Endodermal cell (in vitro differentiated cells): ENCODE measurements around the gene MARCOL. TPM values are rescaled to one million over a fixed set of nuclear protein-coding genes. Genes with fewer than 3 reads are reported as not detected.

Source experiments
- DNase-seq: peaks from one replicate; pipeline ENCODE4 v3.0.0-alpha.2; 2017
- H3K27ac ChIP-seq: 2 replicates; pipeline ENCODE4 v1.5.1; 2013; ENCODE audit warnings: mild to moderate bottlenecking, low read depth, low read length, moderate library complexity
- H3K27me3 ChIP-seq: 2 replicates; pipeline ENCODE4 v1.6.1; 2013; ENCODE audit warnings: mild to moderate bottlenecking, low read length, moderate library complexity; ENCODE audit not compliant: insufficient read depth, control insufficient read depth, poor library complexity, severe bottlenecking
- H3K36me3 ChIP-seq: 2 replicates; pipeline ENCODE4 v1.7.0; 2013; ENCODE audit warnings: mild to moderate bottlenecking, low read length, moderate library complexity; ENCODE audit not compliant: control insufficient read depth, insufficient read depth
- H3K4me1 ChIP-seq: one replicate; pipeline ENCODE4 v1.7.0; 2013; ENCODE audit warnings: low read length; ENCODE audit not compliant: control insufficient read depth, insufficient read depth
- H3K4me3 ChIP-seq: 2 replicates; pipeline ENCODE4 v1.5.1; 2013; ENCODE audit warnings: mild to moderate bottlenecking, low read length, moderate library complexity
- H3K9ac ChIP-seq: 2 replicates; pipeline ENCODE4 v1.6.1; 2013; ENCODE audit warnings: mild to moderate bottlenecking, low read length, moderate library complexity; ENCODE audit not compliant: poor library complexity, severe bottlenecking; ENCODE audit errors: extremely low read depth
- H3K9me3 ChIP-seq: 2 replicates; pipeline ENCODE4 v1.6.1; 2013; ENCODE audit warnings: mild to moderate bottlenecking, low read length, moderate library complexity; ENCODE audit not compliant: control insufficient read depth
- H3K27ac Mint-ChIP-seq: 2 replicates; pipeline ENCODE4 v1.8.0; 2020; ENCODE audit warnings: mixed read lengths
- H3K27me3 Mint-ChIP-seq: 2 replicates; pipeline ENCODE4 v1.8.0; 2021; ENCODE audit warnings: mild to moderate bottlenecking, mixed read lengths; ENCODE audit not compliant: insufficient read depth
- H3K36me3 Mint-ChIP-seq: 2 replicates; pipeline ENCODE4 v1.8.0; 2020; ENCODE audit warnings: low read depth, mixed read lengths
- H3K4me1 Mint-ChIP-seq: 2 replicates; pipeline ENCODE4 v1.8.0; 2020; ENCODE audit warnings: mixed read lengths
- H3K4me3 Mint-ChIP-seq: 2 replicates; pipeline ENCODE4 v1.8.0; 2020; ENCODE audit warnings: mild to moderate bottlenecking, moderate library complexity, mixed read lengths
- H3K9me3 Mint-ChIP-seq: 2 replicates; pipeline ENCODE4 v1.8.0; 2020; ENCODE audit warnings: mild to moderate bottlenecking, mixed read lengths
- CTCF ChIP-seq: fragments of 200-600 bp; sonication (generic); conservative IDR thresholded peaks from 2 replicates; pipeline ENCODE4 v1.5.0; 2021; ENCODE audit warnings: antibody characterized with exemption, mild to moderate bottlenecking
- WGBS, 2 experiments: methylation state at CpG; one replicate each; pipeline versions ENCODE4 v1.1.5 to v1.1.7; 2013; ENCODE audit warnings: missing lambda C conversion rate in 2 of 2, mixed read lengths in 1 of 2; ENCODE audit not compliant: insufficient coverage in 1 of 2, insufficient read length in 1 of 2; 5-methylcytosine and 5-hydroxymethylcytosine counted together
- total RNA-seq, 2 donors: library from RNA; stranded (reverse); fragmentation: NEBNext Ultra II Directional in 1 of 2; extraction: Animal tissue kit (Norgen Biotek cat#: 25700) in 1 of 2; gene quantifications; 2 replicates in 1 of 2; 3 replicates in 1 of 2; pipeline ENCODE4 v1.2.1, GENCODE V29; 2021

MARCOL gene
- total RNA-seq, 2 donors from 2014 or later: not detected

- Histone ChIP-seq H3K9ac (no peak overlapping the region), H3K36me3 (no peaks in the 10 kb centered on the region), H3K9me3 (no peaks in the 10 kb centered on the region), H3K4me3 (no peak overlapping the region), H3K27ac (no peak overlapping the region), H3K4me1 (no peaks in the 10 kb centered on the region), H3K27me3 (no peaks in the 10 kb centered on the region)
- no peaks in the 10 kb centered on the region for H3K36me3 Mint-ChIP-seq
- no peaks in the 10 kb centered on the region for H3K27me3 Mint-ChIP-seq
- TF ChIP-seq CTCF: no peak
- H3K4me1 Mint-ChIP-seq: no peaks in the 10 kb centered on the region
- H3K4me3 Mint-ChIP-seq: peak overlapping the region; percentile 62
- H3K9me3 Mint-ChIP-seq: peaks cover 9% of the 10 kb centered on the region
- 88 to 100% methylated on average over 5 to 6 of the region's 7 CpGs for WGBS, 2 experiments
- no peak for DNase-seq
- peak overlapping the region; percentile 95 for H3K27ac Mint-ChIP-seq
Observed at GRCh38 chr5:148230240-148230639, 8.1 kb upstream of the MARCOL start.

DNA sequence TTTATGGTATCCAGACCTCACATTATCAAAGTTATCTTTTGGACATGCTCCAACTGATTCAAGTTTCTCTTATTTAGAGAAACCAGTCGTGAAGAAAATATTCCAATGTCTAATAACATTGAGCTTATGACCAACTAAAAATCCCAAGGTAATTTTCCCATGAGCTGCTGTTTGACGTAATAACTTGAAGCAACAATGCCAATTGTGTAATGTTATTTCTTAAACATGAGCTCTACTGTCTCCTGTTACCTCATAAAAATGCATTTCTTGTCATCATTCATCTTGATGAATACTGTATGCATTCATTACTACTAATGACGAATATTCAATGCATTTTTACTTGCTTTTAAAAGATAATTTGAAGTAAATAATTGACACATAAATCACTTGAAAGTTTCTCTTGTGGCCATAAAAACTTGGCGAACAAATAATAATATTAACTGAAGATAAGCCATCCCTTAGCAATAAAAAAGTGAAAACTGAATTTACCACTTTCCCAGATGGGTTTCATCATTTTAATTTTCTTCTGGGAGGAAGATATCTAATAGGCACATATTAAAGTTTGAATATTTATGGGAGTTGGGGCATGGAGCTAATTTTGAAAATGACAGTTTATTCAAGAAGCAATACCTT lies 424 bp upstream of the MARCOL start:
- H3K9ac ChIP-seq: no peak overlapping the region
- TF ChIP-seq CTCF: no peak
- no peak overlapping the region for H3K27ac Mint-ChIP-seq
- H3K4me3 Mint-ChIP-seq: no peak overlapping the region
- H3K27me3 Mint-ChIP-seq: peaks cover 21% of the 10 kb centered on the region
- DNase-seq: no peak
- no peaks in the 10 kb centered on the region for H3K9me3 Mint-ChIP-seq
- H3K4me1 Mint-ChIP-seq: no peaks in the 10 kb centered on the region
- H3K4me1 ChIP-seq: no peaks in the 10 kb centered on the region
- 78 to 95% methylated on average over 2 to 3 of the region's 4 CpGs for WGBS, 2 experiments
- no peak overlapping the region for H3K4me3 ChIP-seq
- H3K27ac ChIP-seq: no peak overlapping the region
- H3K36me3 ChIP-seq: no peaks in the 10 kb centered on the region
- H3K36me3 Mint-ChIP-seq: no peaks in the 10 kb centered on the region
- peaks cover 16% of the 10 kb centered on the region for H3K27me3 ChIP-seq
- no peaks in the 10 kb centered on the region for H3K9me3 ChIP-seq

- Mint-ChIP-seq H3K36me3 (no peaks in the 10 kb centered on the region), H3K4me1 (no peaks in the 10 kb centered on the region), H3K4me3 (no peak overlapping the region), H3K27ac (no peak overlapping the region), H3K27me3 (peaks cover 27% of the 10 kb centered on the region), H3K9me3 (peaks cover 6% of the 10 kb centered on the region)
- Histone ChIP-seq H3K27ac (no peak overlapping the region), H3K9me3 (peaks cover 9% of the 10 kb centered on the region), H3K4me1 (no peaks in the 10 kb centered on the region), H3K27me3 (peaks cover 8% of the 10 kb centered on the region), H3K36me3 (no peaks in the 10 kb centered on the region), H3K9ac (no peak overlapping the region), H3K4me3 (no peak overlapping the region)
- 100% methylated on average over 2 of the region's 2 CpGs; no CpG with 5 or more reads in 1 of the 2 experiments for whole genome bisulfite sequencing, 2 experiments
- no peak for DNase-seq
- no peak for TF ChIP-seq CTCF
Observed at GRCh38 chr5:148248894-148249293, 10.6 kb downstream of the MARCOL start.
